Thyroid gland (tissue), 4 donors: ENCODE measurements around the gene PARP9.

Source experiments
- CTCF ChIP-seq, 6 experiments: fragments of 200-600 bp in 3 of 6; fragments of 450-650 bp in 3 of 6; sonication (generic) in 3 of 6; IDR thresholded peaks; one replicate each; pipeline ENCODE4 v1.5.1; 2016 to 2019; ENCODE audit warnings: antibody characterized with exemption in 6 of 6, mild to moderate bottlenecking in 2 of 6, inconsistent platforms in 1 of 6, moderate library complexity in 1 of 6
- POLR2A ChIP-seq, 2 donors: fragments of 450-650 bp; IDR thresholded peaks; one replicate each; pipeline ENCODE4 v1.6.1; 2017; ENCODE audit warnings: antibody characterized with exemption in 2 of 2, mild to moderate bottlenecking in 2 of 2, moderate library complexity in 1 of 2

GRCh38 chr3:122581622-122582021 is 17.5 kb upstream of the PARP9 start:
- no peak for TF ChIP-seq POLR2A (IDR thresholded peaks at IDR 0.05)
- TF ChIP-seq CTCF (IDR thresholded peaks at IDR 0.05) = no peak
